ENCODE data around the gene DUSP28.
"Not testable (repeated sequence)": the region's sequence is repeated elsewhere in the genome, so short reads cannot be mapped to it uniquely, and the experiment has no call there.

The DUSP28 gene

DNA sequence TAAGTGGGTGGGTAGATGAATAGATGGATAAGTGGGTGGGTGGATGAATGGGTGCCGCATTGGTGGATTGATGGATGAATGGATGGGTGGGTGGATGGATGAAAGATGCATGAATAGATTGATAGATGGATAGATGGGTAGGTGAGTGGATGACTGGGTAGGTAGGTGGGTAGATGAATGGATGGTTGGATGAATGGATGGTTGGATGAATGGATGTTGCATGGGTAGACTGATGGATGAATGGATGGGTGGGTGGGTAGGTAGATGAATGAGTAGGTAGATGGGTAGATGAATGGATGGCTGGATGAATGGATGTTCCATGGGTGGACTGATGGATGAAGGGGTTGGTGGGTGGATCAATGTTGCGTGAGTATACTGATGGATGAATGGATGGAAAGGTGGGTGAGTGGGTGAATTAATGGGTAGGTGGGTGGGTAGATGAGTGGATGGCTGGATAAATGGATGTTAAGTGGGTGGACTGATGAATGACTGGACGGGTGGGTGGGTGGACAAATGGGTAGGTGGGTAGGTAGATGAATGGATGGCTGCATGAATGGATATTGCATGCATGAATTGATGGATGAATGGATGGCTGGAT lies 32.9 kb upstream of the DUSP28 start:
- no peak for DNase-seq (ENCODE audit: low read depth)

DNA sequence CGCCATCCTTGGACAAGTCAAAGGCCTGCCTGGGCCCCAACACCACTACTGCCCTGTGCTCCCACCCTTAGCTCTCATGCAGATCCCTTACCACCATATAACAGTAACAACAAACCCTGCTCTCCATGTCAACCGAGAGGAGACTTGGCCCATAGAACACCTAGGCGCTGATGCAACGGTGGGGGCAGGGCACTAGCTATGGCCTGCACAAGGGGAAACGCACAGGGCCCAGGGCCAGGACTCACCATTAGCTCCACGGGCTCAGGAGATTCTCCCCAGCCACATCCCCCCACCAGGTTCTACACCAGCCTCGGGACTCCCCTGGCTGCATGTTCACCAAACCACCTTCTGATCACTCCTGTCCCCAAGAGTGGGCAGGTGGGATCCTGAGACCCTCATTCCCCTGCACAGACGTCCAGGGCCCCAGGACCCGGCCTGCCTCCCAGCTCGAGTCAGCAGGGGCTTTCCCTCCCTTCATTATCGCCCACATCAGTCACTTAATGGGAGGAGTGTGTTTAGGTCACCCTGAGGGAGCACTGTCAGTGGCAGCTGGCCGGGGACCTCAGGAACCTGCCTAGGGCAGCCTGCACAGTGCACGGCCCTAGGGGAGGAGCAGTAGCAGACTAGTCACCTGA lies 31.6 kb upstream of the DUSP28 start:
- DNase-seq (ENCODE audit: low read depth), result no peak

DNA sequence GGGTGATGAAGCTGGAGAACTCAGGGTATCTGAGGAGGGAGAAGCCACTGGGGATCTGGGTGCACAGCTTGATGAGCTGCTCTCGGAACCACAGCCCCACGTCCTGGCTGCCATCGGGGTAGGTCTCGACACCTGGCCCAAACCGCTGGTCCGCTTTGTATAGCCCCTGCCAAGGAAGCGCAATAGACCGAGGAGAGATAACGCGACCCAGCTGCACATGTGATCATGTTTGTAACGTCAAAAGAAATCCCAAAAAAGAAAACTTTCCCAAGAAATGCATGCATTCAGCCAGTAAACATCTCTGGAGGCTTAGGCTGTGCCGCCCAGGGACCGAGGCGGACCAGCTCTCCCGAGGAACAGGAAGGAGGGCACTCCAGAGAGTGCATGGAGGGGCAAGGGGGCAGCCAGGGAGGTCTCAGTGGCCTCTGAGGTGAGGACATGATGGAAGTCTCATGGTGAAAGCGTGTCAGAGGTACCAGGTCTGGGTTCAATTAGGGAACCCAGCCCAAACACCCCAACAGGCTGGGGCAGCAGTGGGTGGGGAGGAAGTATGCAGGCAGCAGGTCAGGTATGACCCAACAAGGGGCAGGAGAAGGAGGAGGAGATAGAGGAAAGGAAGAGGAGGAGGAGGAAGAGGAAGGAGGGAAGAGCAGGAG lies 30.7 kb upstream of the DUSP28 start:
- DNase-seq (ENCODE audit: low read depth), result no peak

DNA sequence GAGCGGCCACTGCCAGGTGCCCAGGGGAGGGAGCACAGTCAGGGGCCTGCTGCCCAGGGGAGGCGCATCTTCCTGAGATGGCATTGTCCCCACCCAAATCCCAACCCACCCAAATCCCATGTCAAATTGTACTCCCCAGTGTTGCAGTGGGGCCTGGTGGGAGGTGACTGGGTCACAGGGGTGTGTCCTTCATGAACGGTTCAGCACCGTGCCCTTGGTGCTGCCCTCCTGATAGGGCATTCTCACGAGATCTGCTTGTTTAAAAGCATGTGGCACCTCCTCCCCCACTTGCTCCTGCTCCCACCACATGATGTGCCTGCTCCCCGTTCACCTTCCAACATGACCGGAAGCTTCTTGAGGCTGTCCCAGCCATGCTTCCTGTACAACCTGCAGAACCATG lies 30.0 kb upstream of the DUSP28 start:
- no peak for DNase-seq (ENCODE audit: low read depth)

DNA sequence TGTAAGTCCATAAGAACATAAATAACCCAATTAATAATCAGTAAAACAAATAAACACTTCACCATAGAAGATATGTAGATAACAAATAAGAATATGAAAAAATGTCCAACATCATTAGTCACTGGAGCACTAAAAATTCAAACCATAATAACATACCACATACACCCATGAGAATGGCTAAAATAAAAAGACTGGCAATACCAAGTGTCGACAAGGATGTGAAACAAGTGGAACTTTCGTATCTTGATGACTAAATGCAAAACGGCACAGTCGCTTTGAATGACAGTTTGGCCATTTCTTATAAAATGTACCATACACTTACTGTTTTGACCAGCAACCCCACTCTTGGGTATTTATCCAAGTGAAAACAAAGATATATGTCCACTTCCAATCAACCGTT lies 29.1 kb upstream of the DUSP28 start:
- DNase-seq (ENCODE audit: low read depth), result no peak

DNA sequence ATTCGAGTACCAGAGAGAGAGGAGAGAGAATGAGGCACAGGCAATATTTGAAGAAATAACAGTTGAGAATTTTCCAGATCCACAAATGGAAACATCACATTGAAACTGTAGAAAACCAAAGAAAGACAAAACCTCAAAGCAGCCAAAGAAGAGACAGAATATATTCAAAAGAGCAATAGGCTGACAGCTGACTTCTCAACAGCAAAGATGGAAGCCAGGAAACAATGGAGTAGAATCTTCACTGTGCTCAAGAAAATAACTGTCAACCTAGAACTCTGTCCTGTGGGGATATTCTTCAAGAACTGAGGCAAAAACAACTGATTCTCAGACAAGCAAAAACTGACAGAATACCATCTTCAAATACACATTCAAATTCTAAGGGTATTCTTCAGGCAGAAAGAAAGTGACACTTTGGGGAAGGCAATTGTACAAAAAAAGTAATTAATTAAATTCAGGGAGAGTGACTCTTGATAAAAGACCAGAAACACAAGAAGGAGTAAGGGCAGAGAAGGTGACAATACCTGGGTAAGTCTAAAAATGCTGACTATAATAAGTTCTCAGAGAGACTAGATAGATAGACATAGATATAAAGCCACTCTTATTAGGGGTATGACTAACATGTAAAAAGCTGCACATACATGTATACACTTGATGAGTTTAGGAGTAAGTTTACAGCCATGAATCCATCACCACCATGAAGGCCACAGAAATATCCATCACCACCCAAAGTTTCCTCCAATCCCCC lies 28.0 kb upstream of the DUSP28 start:
- DNase-seq (ENCODE audit: low read depth), result no peak

DNA sequence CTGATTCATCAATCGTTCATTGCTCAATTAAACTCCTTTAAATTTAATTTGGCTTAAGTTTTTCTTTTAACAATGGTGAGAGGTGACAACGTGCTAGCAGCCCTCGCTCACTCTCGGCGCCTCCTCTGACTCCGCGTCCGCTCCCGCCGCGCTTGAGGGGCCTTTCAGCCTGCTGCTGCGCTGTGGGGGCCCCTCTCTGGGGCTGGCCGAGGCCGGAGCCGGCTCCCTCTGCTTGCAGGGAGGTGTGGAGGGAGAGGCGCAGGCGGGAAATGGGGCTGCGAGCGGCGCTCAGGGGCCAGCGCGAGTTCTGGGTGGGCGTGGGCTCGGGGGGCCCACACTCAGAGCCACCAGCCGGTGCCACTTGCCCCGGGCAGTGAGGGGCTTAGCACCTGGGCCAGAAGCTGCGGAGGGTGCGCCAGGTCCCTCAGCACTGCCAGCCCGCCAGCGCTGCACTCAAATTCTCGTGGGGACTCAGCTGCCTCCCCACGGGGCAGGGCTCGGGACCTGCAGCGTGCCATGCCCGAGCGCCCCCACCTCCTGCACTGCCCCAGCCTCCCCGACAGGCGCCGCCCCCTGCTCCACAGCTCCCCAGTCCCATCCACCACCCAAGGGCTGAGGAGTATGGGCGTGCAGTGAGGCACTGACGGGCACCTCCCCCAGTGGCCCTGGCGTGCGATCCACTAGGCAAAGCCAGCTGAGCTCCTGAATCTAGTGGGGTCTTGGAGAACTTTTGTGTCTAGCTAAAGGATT lies 22.0 kb upstream of the DUSP28 start:
- no peak for DNase-seq (ENCODE audit: low read depth)

DNA sequence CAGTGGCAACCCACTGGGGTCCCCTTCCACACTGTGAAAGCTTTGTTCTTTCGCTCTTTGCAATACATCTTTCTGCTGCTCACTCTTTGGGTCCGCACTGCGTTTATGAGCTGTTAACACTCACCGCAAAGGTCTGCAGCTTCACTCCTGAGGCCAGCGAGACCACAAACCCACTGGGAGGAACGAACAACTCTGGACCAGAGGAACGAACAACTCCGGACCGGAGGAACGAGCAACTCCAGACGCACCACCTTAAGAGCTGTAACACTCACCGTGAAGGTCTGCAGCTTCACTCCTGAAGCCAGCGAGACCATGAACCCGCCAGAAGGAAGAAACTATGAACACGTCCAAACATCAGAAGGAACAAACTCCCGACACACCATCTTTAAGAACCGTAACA lies 21.1 kb upstream of the DUSP28 start:
- not testable (repeated sequence) for DNase-seq (ENCODE audit: low read depth)

DNA sequence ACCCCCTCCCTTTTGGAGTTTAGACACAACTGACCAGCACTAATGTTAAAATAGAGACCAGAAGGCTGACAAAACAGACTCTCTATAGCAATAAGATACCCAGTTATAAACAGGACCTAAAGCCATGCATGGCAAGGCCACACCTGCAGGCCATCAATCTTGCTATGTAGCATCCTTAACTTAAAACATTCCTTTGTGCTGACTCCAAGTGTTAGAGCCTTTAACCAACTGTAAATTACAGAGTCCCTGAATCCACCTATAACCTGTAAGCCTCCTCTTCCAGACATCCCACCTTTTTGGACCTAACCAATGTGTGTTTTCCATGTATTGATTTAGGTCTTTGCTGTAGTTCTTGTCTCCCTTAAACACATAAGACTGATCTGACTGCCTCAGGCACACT lies 20.3 kb upstream of the DUSP28 start:
- no peak for DNase-seq (ENCODE audit: low read depth)

DNA sequence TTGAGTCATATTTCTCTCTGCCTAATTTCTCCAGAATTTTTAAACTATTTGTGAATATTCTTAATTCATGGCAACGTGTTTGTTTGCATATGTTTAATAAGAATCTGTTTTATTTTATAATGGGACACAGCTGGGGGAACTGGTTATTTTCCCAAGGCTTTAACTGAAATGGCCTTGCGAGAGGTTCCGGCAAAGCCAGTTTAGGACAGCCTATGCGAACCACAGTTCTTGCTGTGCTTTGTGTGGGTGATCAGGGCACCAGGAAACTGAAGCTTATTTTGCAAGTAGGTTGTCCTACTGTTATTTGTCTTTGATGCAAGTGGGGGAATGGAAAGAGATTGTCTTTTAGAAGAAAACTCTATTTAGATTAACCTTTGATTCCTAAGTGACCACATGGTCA lies 8.9 kb upstream of the DUSP28 start:
- no peak for DNase-seq (ENCODE audit: low read depth)

DNA sequence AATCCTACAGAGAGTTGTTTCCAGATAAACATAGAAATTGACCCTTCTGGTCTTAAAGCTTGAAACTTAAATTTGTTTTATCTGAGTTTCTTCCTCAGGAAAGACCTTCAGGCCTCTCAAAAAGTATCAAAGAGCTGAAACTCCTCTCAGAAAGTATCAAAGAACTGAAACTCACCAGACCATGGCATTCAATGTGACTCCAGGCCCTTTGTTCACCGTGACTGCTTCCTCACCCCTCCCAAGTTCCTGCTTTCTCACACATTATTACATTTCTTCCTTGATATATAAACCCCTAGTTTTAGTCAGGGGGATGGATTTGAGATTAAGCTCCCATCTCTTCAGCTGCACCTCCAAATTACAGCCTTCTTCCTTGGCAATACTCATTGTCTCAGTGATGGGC lies 8.3 kb upstream of the DUSP28 start:
- no peak for DNase-seq (ENCODE audit: low read depth)

DNA sequence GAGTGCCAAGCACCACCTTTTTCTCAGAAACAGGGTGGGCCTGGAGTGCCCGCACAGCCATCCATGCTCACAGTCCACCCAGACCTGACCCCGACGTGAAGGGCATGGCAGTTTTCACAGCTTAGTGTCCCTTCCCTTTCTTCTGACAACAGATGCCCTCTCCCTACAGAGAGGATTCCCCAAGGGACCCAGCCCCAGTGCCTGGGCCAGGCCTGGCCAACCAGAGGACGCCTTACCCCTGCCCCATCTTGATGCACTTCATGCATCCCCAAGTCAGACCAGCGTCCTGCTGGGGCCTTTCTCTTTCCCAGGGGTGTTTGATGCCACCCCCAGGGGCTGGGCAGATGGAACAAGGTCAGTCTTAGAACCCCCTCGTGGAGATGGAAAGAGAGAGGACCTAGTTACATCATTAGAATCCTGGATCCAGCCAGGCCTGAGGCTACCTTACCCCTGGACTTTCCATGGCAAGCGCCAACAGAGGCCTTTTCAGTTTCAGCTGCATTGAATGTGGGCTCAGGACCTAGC lies 6.1 kb upstream of the DUSP28 start:
- no peak for DNase-seq (ENCODE audit: low read depth)

DNA sequence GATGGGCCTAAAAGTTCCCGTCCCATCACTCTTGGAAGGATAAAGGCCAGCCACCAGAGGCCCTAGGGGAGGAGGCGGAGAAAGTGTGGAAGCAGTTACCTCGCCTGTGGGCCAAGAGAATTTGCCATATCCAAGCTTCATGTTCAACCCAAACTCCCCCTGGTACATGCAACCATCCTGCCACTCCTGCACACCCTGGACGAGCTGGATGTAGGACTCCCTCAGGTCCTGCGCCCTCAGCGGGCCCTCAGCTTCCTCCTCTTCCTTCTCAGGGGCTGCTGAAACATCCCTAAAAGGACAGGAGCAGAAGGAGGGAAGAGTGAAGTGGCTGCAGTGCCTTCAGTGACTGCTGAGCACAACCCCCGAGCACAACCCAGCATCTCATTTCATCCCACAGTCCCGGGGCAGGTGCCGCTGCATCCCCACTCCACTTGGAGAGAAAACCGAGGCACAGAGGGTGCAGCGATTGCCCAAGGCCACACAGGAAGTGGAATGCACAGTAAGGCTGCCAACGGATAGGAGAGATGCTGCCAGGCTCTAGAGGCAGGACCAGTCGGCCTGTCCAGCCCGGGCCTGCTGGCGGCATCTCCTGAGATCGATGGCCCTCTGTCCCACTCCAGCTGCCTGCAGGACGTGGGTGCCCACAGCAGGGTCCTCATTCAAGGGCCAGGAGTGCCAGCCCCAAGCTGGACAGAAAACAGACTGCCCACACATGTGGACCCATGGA lies 5.2 kb upstream of the DUSP28 start:
- DNase-seq (ENCODE audit: low read depth), result no peak

DNA sequence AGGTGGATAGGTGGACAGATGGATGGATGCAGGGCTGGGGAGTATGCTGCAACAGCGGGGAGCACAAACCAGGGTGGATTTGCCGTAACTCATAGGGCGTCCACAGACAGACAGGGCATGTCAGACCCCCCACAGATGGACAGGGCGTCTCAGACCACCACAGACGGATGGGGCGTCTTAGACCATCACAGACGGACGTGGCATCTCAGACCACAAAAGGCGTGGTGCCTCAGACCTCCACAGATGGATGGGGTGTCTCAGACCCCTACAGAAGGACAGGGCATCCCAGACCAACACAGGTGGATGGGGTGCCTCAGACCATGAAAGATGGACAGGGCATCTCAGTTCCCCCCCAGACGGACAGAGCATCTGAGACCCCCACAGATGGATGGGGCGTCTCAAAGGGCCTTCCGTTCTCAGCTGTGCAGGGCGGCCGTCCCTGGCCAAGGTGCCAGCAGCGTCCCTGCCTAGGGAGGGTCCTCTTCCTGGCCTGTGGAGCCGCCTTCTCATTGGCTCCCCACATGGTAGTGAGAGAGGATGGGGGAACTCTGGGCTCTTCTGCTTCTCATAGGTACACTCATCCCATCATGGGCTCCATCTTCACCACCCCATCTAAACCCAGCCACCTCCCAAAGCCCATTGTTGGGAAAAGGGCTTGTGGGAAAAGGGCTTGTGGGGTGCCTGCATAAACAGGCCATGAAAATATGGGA lies 4.5 kb upstream of the DUSP28 start:
- no peak for DNase-seq (ENCODE audit: low read depth)

DNA sequence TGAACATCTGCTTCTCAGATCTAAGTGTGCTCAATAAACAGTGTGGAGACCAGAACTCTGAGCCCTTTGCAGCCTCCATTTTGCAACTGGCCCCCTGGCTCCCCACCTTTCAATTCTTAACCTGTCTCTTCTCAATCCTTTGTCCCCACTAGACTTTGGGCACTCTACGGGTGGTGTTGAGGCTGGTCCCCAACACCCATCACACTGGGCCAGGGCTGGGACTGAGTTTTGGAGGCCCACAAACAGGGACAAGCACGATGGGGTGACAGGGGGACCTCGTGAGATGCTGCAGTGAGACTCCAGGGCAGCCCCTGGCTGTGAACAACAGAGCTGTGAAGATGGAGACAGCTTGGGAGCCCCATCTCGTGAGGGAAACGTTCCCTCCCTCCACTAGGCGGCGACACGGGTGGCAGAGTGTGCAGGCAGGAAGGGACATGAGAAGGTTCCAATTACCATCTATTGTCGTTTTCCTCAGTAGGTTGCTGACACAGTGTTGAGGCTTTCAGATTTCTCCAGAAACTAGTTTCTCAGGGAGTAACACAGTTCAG lies 3.5 kb upstream of the DUSP28 start:
- peak; percentile 55 for DNase-seq (ENCODE audit: low read depth)

DNA sequence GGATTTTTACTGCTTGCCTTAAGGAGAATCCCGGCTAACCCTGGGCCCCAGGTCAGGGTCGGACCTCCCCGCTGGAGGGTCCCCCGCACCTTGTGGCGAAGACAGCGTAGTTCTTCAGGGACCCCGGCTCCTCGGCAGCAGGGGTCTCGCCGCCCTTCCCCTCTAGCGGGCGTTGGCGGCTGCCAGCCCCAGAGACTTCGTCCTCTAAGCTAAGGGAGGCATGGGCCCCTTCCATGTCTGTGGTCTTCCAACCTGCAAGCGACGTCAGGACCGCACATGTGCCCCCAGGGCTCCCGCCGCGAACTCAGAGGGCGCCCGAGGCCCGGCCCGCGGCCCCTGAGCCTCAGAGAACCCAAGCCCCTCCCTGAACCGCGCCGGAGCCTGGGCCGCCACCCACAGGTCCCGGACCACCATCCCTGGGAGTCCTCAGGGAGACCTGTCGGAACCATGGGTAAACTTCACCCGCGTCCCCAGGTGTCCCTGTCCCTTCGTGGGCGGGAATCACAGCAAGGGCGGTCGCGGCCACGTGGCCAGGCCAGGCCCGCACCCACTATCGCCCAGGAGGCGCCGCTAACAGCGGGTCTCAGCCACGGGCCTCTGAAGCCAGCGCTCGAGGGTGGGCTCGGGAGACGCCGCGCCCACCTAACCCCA lies 2.9 kb upstream of the DUSP28 start:
- DNase-seq (ENCODE audit: low read depth), result no peak

DNA sequence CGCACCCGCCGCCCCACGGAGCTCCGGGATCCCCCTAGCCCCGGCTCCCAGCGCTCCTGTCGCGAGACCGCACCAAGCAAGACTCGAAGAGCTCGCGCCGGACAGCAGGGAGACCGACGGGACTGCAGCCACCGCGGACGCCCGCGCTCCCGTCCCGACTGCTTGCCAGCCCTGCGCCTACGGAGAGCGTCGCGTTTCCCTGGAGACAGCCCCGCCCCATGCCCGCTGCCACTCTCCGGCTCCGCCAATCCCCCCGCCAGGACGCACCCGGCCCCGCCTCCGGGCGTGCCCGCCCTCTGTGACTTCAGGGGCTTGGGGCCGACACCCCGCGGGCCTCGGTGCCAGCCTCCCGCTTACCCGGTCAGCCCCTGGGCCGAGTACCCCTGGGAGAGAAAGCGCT lies 2.3 kb upstream of the DUSP28 start, which contains the start of gene ANKMY1:
Gene ANKMY1 (minus strand): TSS at position 181 of the 400 bp plus-strand sequence. CDS start 653 bp downstream, outside the sequence.
- DNase-seq (ENCODE audit: low read depth), result peak; percentile 73

DNA sequence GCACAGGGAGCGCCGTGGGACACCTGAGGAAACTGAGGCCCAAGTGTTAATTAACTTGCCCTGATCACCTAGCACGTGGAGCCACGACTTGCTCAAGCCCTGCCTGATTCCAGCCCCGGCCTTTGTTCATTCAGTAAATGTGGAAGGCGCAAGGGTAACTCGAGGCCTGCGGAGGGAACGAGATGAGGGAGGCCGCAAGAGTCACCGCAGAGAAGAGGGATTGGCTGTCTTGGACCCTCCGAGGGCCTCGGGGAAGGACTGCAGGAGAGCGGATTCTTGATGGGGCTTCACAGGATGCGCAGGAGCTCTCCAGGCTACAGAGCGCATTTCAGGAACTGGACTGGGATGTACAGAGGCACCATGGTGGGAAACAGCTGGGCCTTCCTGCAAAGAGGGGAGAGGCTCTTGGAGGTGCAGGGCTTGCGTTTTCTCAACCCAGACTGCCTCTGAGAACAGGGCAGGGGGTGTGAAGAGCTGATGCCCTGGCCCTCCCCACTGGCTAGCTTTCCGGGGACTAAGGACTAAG lies 1.9 kb upstream of the DUSP28 start:
- DNase-seq (ENCODE audit: low read depth), result no peak

DNA sequence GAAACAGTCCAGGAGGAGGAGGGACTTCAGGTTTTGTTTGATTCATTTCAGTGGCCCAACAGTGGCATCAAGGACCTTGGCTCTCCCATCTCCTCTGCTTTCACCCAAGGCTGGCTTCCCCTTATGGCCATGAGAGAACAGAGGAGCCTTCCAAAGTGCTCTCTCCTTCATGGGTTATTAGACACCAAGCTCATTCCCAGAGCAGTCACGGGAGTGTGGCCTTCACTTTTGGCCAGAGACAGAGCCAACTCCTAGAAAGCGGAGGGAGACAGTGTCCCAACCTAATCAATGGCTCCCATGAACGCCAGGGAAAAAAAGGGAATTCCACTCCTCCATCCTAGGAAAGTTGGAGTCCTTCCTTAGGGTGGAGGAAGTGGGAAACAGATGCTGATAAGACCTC lies 871 bp upstream of the DUSP28 start:
- DNase-seq (ENCODE audit: low read depth), result no peak

All from activated T-cell treated with anti-CD3 and anti-CD28 coated beads for 48 hours (primary cell).